DND-41 (cell line): Measurements from ENCODE around the gene GLIPR1L1.

ENCODE experiments used
- ATAC-seq: fragments of 200-7000 bp; cut with Tn5 transposase; 3 replicates; pipeline ENCODE4 v1.9.1; 2021; ENCODE audit warnings: low read depth; ENCODE audit not compliant: insufficient read depth
- DNase-seq: peaks from one replicate; pipeline ENCODE4 v3.0.0-alpha.2; 2020
- H2AFZ ChIP-seq: 2 replicates; pipeline ENCODE4 v1.6.0; 2012; ENCODE audit warnings: low read depth, low read length
- H3K27ac ChIP-seq: 2 replicates; pipeline ENCODE4 v1.5.1; 2012; ENCODE audit warnings: low read length, inconsistent platforms
- H3K27me3 ChIP-seq: fragments of 200-600 bp; sonication (generic); 2 replicates; pipeline ENCODE4 v1.6.0; 2012; ENCODE audit warnings: low read length, mild to moderate bottlenecking, inconsistent platforms; ENCODE audit not compliant: insufficient read depth, poor library complexity
- H3K36me3 ChIP-seq: 2 replicates; pipeline ENCODE4 v1.5.1; 2012; ENCODE audit warnings: low read length, inconsistent platforms; ENCODE audit not compliant: insufficient read depth
- H3K4me1 ChIP-seq: 2 replicates; pipeline ENCODE4 v1.5.1; 2012; ENCODE audit warnings: mild to moderate bottlenecking, low read length; ENCODE audit not compliant: insufficient read depth
- H3K4me2 ChIP-seq: 2 replicates; pipeline ENCODE4 v1.6.0; 2012; ENCODE audit warnings: mild to moderate bottlenecking, moderate library complexity, low read length, inconsistent platforms; ENCODE audit not compliant: insufficient read depth
- H3K4me3 ChIP-seq, 2 experiments: fragments of 200-600 bp in 1 of 2; shearing (Covaris generic) in 1 of 2; 2 replicates each; pipeline ENCODE4 v1.5.1; 2012 to 2016; ENCODE audit warnings: inconsistent platforms in 2 of 2, low read length in 2 of 2, mild to moderate bottlenecking in 2 of 2, low read depth in 1 of 2, moderate library complexity in 1 of 2
- H3K79me2 ChIP-seq: 2 replicates; pipeline ENCODE4 v1.6.0; 2012; ENCODE audit warnings: low read length, inconsistent platforms; ENCODE audit not compliant: insufficient read depth
- H3K9ac ChIP-seq: 2 replicates; pipeline ENCODE4 v1.6.0; 2012; ENCODE audit warnings: low read depth, mild to moderate bottlenecking, inconsistent platforms, low read length, moderate library complexity
- H3K9me3 ChIP-seq: 2 replicates; pipeline ENCODE4 v1.5.1; 2012; ENCODE audit warnings: low read length, moderate library complexity, mild to moderate bottlenecking, inconsistent platforms; ENCODE audit not compliant: insufficient read depth, severe bottlenecking
- H4K20me1 ChIP-seq: 2 replicates; pipeline ENCODE4 v1.6.0; 2012; ENCODE audit warnings: low read length; ENCODE audit not compliant: insufficient read depth
- EZH2 ChIP-seq: IDR thresholded peaks from 3 replicates; pipeline ENCODE4 v1.6.1; 2012; ENCODE audit warnings: borderline replicate concordance, low read depth, mild to moderate bottlenecking, moderate library complexity, low read length, inconsistent platforms; ENCODE audit not compliant: severe bottlenecking
- TF ChIP-seq, protein P1 (sequence below): IDR thresholded peaks from 2 replicates; pipeline ENCODE4 v1.5.1; 2012; ENCODE audit warnings: borderline replicate concordance, low read length, moderate library complexity, mild to moderate bottlenecking; ENCODE audit not compliant: poor library complexity, severe bottlenecking; ENCODE audit errors: extremely low read depth

GLIPR1L1 gene

GRCh38 chr12:75361408-75361807 lies 26.9 kb downstream of the GLIPR1L1 start:
- Histone ChIP-seq H3K4me1 (no peaks in the 10 kb centered on the region), H3K9ac (no peak overlapping the region), H3K9me3 (peaks cover 4% of the 10 kb centered on the region), H4K20me1 (no peaks in the 10 kb centered on the region), H3K36me3 (no peaks in the 10 kb centered on the region), H3K27me3 (no peaks in the 10 kb centered on the region), H3K4me2 (no peak overlapping the region), H3K27ac (no peak overlapping the region), H2AFZ (no peak overlapping the region), H3K4me3 (no peak overlapping the region), H3K79me2 (no peaks in the 10 kb centered on the region)
- TF ChIP-seq, protein P1, sequence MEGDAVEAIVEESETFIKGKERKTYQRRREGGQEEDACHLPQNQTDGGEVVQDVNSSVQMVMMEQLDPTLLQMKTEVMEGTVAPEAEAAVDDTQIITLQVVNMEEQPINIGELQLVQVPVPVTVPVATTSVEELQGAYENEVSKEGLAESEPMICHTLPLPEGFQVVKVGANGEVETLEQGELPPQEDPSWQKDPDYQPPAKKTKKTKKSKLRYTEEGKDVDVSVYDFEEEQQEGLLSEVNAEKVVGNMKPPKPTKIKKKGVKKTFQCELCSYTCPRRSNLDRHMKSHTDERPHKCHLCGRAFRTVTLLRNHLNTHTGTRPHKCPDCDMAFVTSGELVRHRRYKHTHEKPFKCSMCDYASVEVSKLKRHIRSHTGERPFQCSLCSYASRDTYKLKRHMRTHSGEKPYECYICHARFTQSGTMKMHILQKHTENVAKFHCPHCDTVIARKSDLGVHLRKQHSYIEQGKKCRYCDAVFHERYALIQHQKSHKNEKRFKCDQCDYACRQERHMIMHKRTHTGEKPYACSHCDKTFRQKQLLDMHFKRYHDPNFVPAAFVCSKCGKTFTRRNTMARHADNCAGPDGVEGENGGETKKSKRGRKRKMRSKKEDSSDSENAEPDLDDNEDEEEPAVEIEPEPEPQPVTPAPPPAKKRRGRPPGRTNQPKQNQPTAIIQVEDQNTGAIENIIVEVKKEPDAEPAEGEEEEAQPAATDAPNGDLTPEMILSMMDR, result no peak
- no peak for TF ChIP-seq EZH2
- no peak for DNase-seq
- ATAC-seq, result no peak

DNA sequence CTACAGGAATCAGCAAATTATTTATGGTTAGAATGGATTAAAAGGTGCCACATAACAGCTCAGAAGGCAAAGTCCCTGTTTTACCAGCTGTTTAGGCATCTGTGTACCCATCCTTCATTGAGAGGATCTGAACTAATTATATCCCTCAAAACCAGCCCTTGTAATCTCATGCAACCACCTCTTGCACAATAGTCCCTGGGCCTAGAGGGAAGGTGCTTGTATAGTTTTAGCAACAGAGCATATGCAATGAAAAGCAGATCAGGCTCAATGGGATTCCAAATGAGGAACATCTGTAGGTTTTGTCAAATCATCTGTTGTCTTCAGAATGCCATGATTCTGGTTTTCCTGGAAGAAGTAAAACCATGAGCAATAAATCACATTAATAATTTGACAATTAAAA lies 30.4 kb downstream of the GLIPR1L1 start:
- no peak for TF ChIP-seq EZH2
- TF ChIP-seq, protein P1, result no peak
- no peak overlapping the region for H2AFZ ChIP-seq
- H4K20me1 ChIP-seq, result no peaks in the 10 kb centered on the region
- peaks cover 4% of the 10 kb centered on the region for H3K9me3 ChIP-seq
- no peak for DNase-seq
- ATAC-seq, result no peak
- no peak overlapping the region for H3K9ac ChIP-seq
- H3K36me3 ChIP-seq, result no peaks in the 10 kb centered on the region
- no peak overlapping the region for H3K4me3 ChIP-seq
- no peak overlapping the region for H3K27ac ChIP-seq
- no peaks in the 10 kb centered on the region for H3K27me3 ChIP-seq
- no peaks in the 10 kb centered on the region for H3K79me2 ChIP-seq
- H3K4me2 ChIP-seq, result no peak overlapping the region
- H3K4me1 ChIP-seq, result no peaks in the 10 kb centered on the region

DNA sequence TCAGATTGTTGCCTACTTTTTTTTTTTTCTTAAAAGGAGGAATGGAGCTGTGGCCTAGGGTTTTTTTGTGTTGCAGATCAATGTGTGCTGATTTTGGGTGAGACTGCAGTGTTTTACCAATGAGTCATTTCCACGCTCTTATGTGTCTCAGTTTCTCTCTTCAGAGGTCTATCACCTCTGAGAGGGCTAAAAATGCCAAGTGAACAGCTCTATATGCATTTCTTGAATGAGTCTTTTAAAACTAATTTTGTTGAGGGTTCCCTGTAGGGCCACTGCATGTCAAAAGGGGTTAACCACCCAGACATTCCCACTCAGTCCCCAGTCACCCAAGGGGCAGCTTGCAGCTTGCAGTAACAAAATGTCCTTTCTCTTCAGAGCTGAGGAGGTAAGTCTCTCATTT lies 32.2 kb downstream of the GLIPR1L1 start:
- Histone ChIP-seq H3K4me2 (no peak overlapping the region), H3K9ac (no peak overlapping the region), H3K4me3 (no peak overlapping the region), H3K36me3 (no peaks in the 10 kb centered on the region), H3K27me3 (no peaks in the 10 kb centered on the region), H3K79me2 (no peaks in the 10 kb centered on the region), H2AFZ (no peak overlapping the region), H3K9me3 (no peaks in the 10 kb centered on the region), H3K27ac (no peak overlapping the region), H4K20me1 (no peaks in the 10 kb centered on the region), H3K4me1 (no peaks in the 10 kb centered on the region)
- no peak for ATAC-seq
- TF ChIP-seq, protein P1, result no peak
- TF ChIP-seq EZH2, result no peak
- no peak for DNase-seq

- DNase-seq (no peak), ATAC-seq (no peak)
- no peaks in the 10 kb centered on the region for H3K9me3 ChIP-seq
- no peaks in the 10 kb centered on the region for H3K27me3 ChIP-seq
- H3K4me1 ChIP-seq, result no peaks in the 10 kb centered on the region
- no peak overlapping the region for H3K4me2 ChIP-seq
- H4K20me1 ChIP-seq, result no peaks in the 10 kb centered on the region
- H3K9ac ChIP-seq, result no peak overlapping the region
- H2AFZ ChIP-seq, result no peak overlapping the region
- TF ChIP-seq, protein P1, result no peak
- TF ChIP-seq EZH2, result no peak
- H3K4me3 ChIP-seq, result no peak overlapping the region
- no peak overlapping the region for H3K27ac ChIP-seq
- H3K36me3 ChIP-seq, result no peaks in the 10 kb centered on the region
- no peaks in the 10 kb centered on the region for H3K79me2 ChIP-seq
These were observed 40.5 kb downstream of the GLIPR1L1 start for GRCh38 chr12:75374971-75375370.
